Measurements from ENCODE around the gene KCTD15.

KCTD15 gene

GRCh38 chr19:33830264-33830663 is 33.6 kb downstream of the KCTD15 start:
- peaks cover 57% of the 10 kb centered on the region for H3K27me3 Mint-ChIP-seq
- ATAC-seq (replicated peaks; ENCODE audit: extremely low read depth, poor library complexity, severe bottlenecking) = no peak
- DNase-seq (ENCODE audit: low spot score in 2 of 2) = no peak
- no peaks in the 10 kb centered on the region for H3K9me3 Mint-ChIP-seq
- no peaks in the 10 kb centered on the region for H3K36me3 Mint-ChIP-seq (ENCODE audit: insufficient read depth)
- no peak overlapping the region for H3K4me3 Mint-ChIP-seq
- no peaks in the 10 kb centered on the region for H3K4me1 Mint-ChIP-seq
- no peak overlapping the region for H3K27ac Mint-ChIP-seq (ENCODE audit: low read depth)

GRCh38 chr19:33831825-33832224 is 35.2 kb downstream of the KCTD15 start:
- no peak for ATAC-seq (replicated peaks; ENCODE audit: extremely low read depth, poor library complexity, severe bottlenecking)
- DNase-seq (ENCODE audit: low spot score in 2 of 2) = no peak
- Mint-ChIP-seq H3K36me3 (ENCODE audit: insufficient read depth) (no peaks in the 10 kb centered on the region), H3K4me1 (no peaks in the 10 kb centered on the region), H3K27ac (ENCODE audit: low read depth) (no peak overlapping the region), H3K27me3 (peaks cover 43% of the 10 kb centered on the region), H3K9me3 (no peaks in the 10 kb centered on the region), H3K4me3 (no peak overlapping the region)

- Mint-ChIP-seq H3K27ac (ENCODE audit: low read depth) (no peak overlapping the region), H3K36me3 (ENCODE audit: insufficient read depth) (no peaks in the 10 kb centered on the region), H3K4me1 (no peaks in the 10 kb centered on the region), H3K9me3 (no peaks in the 10 kb centered on the region), H3K4me3 (no peak overlapping the region), H3K27me3 (peaks cover 49% of the 10 kb centered on the region)
- no peak for ATAC-seq (replicated peaks; ENCODE audit: extremely low read depth, poor library complexity, severe bottlenecking)
- no peak for DNase-seq (ENCODE audit: low spot score in 2 of 2)
Measured at GRCh38 chr19:33832633-33833032, 36.0 kb downstream of the KCTD15 start.

- ATAC-seq (replicated peaks; ENCODE audit: extremely low read depth, poor library complexity, severe bottlenecking) (no peak), DNase-seq (ENCODE audit: low spot score in 2 of 2) (no peak)
- no peak overlapping the region for H3K27ac Mint-ChIP-seq (ENCODE audit: low read depth)
- peaks cover 72% of the 10 kb centered on the region for H3K27me3 Mint-ChIP-seq
- H3K36me3 Mint-ChIP-seq (ENCODE audit: insufficient read depth) = no peaks in the 10 kb centered on the region
- H3K4me3 Mint-ChIP-seq = no peak overlapping the region
- H3K9me3 Mint-ChIP-seq = no peaks in the 10 kb centered on the region
- H3K4me1 Mint-ChIP-seq = no peaks in the 10 kb centered on the region
Measured at GRCh38 chr19:33840382-33840781, 43.7 kb downstream of the KCTD15 start.

GRCh38 chr19:33840783-33841182 is 44.1 kb downstream of the KCTD15 start:
- Mint-ChIP-seq H3K36me3 (ENCODE audit: insufficient read depth) (no peaks in the 10 kb centered on the region), H3K27me3 (peaks cover 76% of the 10 kb centered on the region), H3K4me3 (no peak overlapping the region), H3K27ac (ENCODE audit: low read depth) (no peak overlapping the region), H3K4me1 (no peaks in the 10 kb centered on the region), H3K9me3 (no peaks in the 10 kb centered on the region)
- DNase-seq (ENCODE audit: low spot score in 2 of 2) (no peak), ATAC-seq (replicated peaks; ENCODE audit: extremely low read depth, poor library complexity, severe bottlenecking) (no peak)

- H3K9me3 Mint-ChIP-seq = no peaks in the 10 kb centered on the region
- H3K4me1 Mint-ChIP-seq = no peaks in the 10 kb centered on the region
- no peak for DNase-seq (ENCODE audit: low spot score in 2 of 2)
- no peaks in the 10 kb centered on the region for H3K36me3 Mint-ChIP-seq (ENCODE audit: insufficient read depth)
- no peak for ATAC-seq (replicated peaks; ENCODE audit: extremely low read depth, poor library complexity, severe bottlenecking)
- no peak overlapping the region for H3K27ac Mint-ChIP-seq (ENCODE audit: low read depth)
- H3K4me3 Mint-ChIP-seq = no peak overlapping the region
- peaks cover 85% of the 10 kb centered on the region for H3K27me3 Mint-ChIP-seq
Measured at GRCh38 chr19:33841685-33842084, 45.0 kb downstream of the KCTD15 start.

- ATAC-seq (replicated peaks; ENCODE audit: extremely low read depth, poor library complexity, severe bottlenecking) = no peak
- Mint-ChIP-seq H3K27me3 (peaks cover 88% of the 10 kb centered on the region), H3K27ac (ENCODE audit: low read depth) (no peak overlapping the region), H3K9me3 (no peaks in the 10 kb centered on the region), H3K4me3 (no peak overlapping the region), H3K4me1 (no peaks in the 10 kb centered on the region), H3K36me3 (ENCODE audit: insufficient read depth) (peaks cover 2% of the 10 kb centered on the region)
- no peak for DNase-seq (ENCODE audit: low spot score in 2 of 2)
Measured at GRCh38 chr19:33844478-33844877, 47.8 kb downstream of the KCTD15 start.

- DNase-seq (ENCODE audit: low spot score in 2 of 2) (no peak), ATAC-seq (replicated peaks; ENCODE audit: extremely low read depth, poor library complexity, severe bottlenecking) (no peak)
- H3K4me1 Mint-ChIP-seq = no peaks in the 10 kb centered on the region
- peaks cover 88% of the 10 kb centered on the region for H3K27me3 Mint-ChIP-seq
- peaks cover 6% of the 10 kb centered on the region for H3K9me3 Mint-ChIP-seq
- peaks cover 2% of the 10 kb centered on the region for H3K36me3 Mint-ChIP-seq (ENCODE audit: insufficient read depth)
- H3K4me3 Mint-ChIP-seq = no peak overlapping the region
- no peak overlapping the region for H3K27ac Mint-ChIP-seq (ENCODE audit: low read depth)
Measured at GRCh38 chr19:33845498-33845897, 48.8 kb downstream of the KCTD15 start.

- no peak for ATAC-seq (replicated peaks; ENCODE audit: extremely low read depth, poor library complexity, severe bottlenecking)
- Mint-ChIP-seq H3K9me3 (peaks cover 15% of the 10 kb centered on the region), H3K4me1 (no peaks in the 10 kb centered on the region), H3K4me3 (no peak overlapping the region), H3K36me3 (ENCODE audit: insufficient read depth) (peaks cover 2% of the 10 kb centered on the region), H3K27ac (ENCODE audit: low read depth) (no peak overlapping the region), H3K27me3 (peaks cover 58% of the 10 kb centered on the region)
- DNase-seq (ENCODE audit: low spot score in 2 of 2) = no peak
Measured at GRCh38 chr19:33849551-33850147, 53.0 kb downstream of the KCTD15 start.

- ATAC-seq (replicated peaks; ENCODE audit: extremely low read depth, poor library complexity, severe bottlenecking) = no peak
- Mint-ChIP-seq H3K4me1 (no peaks in the 10 kb centered on the region), H3K27me3 (no peaks in the 10 kb centered on the region), H3K27ac (ENCODE audit: low read depth) (no peak overlapping the region), H3K9me3 (no peaks in the 10 kb centered on the region), H3K36me3 (ENCODE audit: insufficient read depth) (peaks cover 1% of the 10 kb centered on the region), H3K4me3 (no peak overlapping the region)
- DNase-seq (ENCODE audit: low spot score in 2 of 2) = no peak
Measured at GRCh38 chr19:33859016-33859415, 62.3 kb downstream of the KCTD15 start.

- no peak overlapping the region for H3K4me3 Mint-ChIP-seq
Measured at GRCh38 chr19:33860312-33861090, 63.8 kb downstream of the KCTD15 start.

GRCh38 chr19:33861950-33862349 is 65.3 kb downstream of the KCTD15 start:
- Mint-ChIP-seq H3K27me3 (peaks cover 12% of the 10 kb centered on the region), H3K27ac (ENCODE audit: low read depth) (no peak overlapping the region), H3K4me3 (no peak overlapping the region), H3K9me3 (no peaks in the 10 kb centered on the region), H3K4me1 (no peaks in the 10 kb centered on the region), H3K36me3 (ENCODE audit: insufficient read depth) (peaks cover 1% of the 10 kb centered on the region)
- no peak for DNase-seq (ENCODE audit: low spot score in 2 of 2)
- no peak for ATAC-seq (replicated peaks; ENCODE audit: extremely low read depth, poor library complexity, severe bottlenecking)

More at GRCh38 chr19:33860312-33861090, 63.8 kb downstream of the KCTD15 start:
- ATAC-seq (replicated peaks; ENCODE audit: extremely low read depth, poor library complexity, severe bottlenecking) = no peak
- Mint-ChIP-seq H3K9me3 (no peaks in the 10 kb centered on the region), H3K4me1 (no peaks in the 10 kb centered on the region), H3K36me3 (ENCODE audit: insufficient read depth) (peaks cover 1% of the 10 kb centered on the region), H3K27me3 (peaks cover 8% of the 10 kb centered on the region), H3K27ac (ENCODE audit: low read depth) (no peak overlapping the region)
- no peak for DNase-seq (ENCODE audit: low spot score in 2 of 2)

- DNase-seq (ENCODE audit: low spot score in 2 of 2) (no peak), ATAC-seq (replicated peaks; ENCODE audit: extremely low read depth, poor library complexity, severe bottlenecking) (no peak)
- Mint-ChIP-seq H3K36me3 (ENCODE audit: insufficient read depth) (peaks cover 1% of the 10 kb centered on the region), H3K27ac (ENCODE audit: low read depth) (no peak overlapping the region), H3K27me3 (peaks cover 12% of the 10 kb centered on the region), H3K4me1 (no peaks in the 10 kb centered on the region), H3K4me3 (no peak overlapping the region), H3K9me3 (no peaks in the 10 kb centered on the region)
Measured at GRCh38 chr19:33862981-33863380, 66.3 kb downstream of the KCTD15 start.

Measured in central memory CD8-positive, alpha-beta T cell (primary cell).